HG03025 (cell line): ENCODE measurements around the gene FLOT1.
"Not testable (repeated sequence)": the region's sequence is repeated elsewhere in the genome, so short reads cannot be mapped to it uniquely, and the experiment has no call there.

ENCODE experiments used
- ATAC-seq: cut with Tn5 transposase; IDR thresholded peaks from one replicate; pipeline ENCODE4 v1.9.1; 2021; ENCODE audit warnings: mild to moderate bottlenecking, moderate library complexity; ENCODE audit not compliant: unreplicated experiment, low FRiP score

Gene FLOT1

DNA sequence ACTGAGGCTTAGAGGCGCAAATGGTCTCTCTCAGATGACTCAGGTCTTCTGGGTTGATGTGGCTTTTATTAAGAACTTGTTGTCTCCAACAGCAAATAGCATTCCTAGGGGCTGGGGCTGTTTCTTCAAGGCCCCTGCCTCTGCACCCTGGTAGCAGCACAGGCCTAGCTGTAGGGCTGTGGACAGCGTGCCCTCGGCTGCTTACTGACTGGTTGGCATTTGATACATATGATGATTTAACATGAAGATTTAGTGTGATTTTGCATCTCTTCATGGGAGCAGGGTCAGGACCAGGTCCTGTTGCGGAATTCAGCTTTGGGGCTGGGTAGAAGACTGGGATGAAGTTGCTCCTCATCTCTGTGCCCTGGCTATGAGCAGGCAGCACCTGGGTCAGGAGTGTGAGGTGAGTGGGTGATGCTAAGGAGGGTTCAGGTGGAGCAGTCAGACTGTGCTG lies 26.2 kb upstream of the FLOT1 start:
- ATAC-seq: no peak

DNA sequence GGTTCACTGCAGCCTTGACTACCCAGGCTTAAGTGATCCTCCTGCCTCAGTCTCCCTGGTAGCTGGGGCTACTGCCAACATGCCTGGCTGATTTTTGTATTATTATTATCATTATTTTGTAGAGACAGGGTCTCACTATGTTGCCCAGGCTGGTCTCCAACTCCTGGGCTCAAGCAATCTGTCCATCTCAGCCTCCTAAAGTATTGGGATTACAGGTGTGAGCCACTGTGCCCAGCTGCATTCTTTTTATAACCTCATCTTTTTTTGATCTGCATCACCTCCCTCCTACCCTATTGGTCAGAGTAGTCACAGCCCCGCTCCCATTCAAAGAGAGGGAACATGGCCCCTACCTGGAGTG lies 25.4 kb upstream of the FLOT1 start:
- ATAC-seq: no peak

DNA sequence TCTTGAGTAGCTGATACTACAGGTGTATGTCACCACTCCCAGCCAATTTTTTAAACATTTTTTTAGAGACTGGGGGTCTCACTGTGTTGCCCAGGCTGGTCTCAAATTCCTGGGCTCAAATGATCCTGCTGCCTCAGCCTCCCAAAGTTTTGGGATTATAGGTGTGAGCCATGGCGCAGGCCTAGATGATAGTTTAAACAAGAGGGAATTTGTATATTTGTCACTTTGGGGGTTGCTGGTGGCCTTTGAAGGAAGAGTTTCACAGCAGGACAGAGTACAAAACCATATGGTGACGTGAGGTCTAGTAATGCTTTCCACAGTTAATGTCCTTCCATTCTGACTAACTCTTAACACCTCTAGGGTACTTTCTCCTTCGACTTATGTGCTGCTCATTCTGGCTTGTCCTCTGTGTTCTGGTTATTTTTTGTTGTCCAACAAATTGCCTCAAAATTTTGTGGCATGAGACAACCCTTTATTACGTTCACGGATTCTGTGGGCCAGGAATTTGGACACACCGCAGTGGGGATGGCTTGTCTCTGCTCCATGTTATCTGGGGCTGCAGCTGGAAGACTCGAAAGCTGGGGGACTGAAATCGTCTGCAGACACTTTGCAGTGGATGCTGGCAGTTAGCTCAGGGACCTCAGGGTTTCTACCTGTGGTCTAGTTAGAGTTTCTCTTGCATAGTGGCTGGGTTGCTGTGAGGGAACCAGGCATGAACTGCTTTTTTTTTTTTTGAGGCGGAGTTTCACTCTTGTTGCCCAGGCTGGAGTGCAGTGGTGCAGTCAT lies 24.9 kb upstream of the FLOT1 start:
- no peak for ATAC-seq

DNA sequence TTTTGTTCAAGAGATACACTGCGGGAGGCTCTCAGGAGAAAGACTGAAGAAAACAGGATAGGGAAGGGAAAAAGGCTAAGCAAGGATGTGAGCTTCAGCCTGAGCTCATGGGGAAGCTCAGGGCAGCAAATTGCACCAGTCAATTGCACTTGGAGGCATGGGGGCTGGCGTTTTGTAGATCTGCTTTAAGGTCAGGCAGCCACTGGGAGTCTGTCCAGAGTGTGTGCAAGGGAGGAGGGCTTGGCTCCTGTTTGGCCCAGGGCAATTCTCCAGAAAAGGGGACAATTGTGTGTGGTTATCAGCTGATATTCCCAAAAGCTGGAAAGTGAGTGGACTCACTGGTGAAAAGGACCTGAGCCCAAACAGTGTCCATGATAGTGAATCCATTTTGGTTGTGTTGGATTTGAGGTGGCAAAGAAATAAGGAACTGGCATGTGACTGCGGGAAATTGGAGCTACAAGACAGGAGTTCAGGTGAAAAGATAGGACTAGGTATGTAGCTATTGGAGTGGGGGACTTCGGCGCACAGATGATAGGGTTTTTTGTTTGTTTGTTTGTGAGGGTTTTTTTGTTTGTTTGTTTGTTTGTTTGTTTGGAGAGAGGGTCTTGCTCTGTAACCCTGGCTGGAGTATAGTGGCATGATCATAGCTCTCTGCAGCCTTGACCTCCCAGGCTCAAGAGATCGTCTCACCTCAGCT lies 24.1 kb upstream of the FLOT1 start:
- no peak for ATAC-seq

DNA sequence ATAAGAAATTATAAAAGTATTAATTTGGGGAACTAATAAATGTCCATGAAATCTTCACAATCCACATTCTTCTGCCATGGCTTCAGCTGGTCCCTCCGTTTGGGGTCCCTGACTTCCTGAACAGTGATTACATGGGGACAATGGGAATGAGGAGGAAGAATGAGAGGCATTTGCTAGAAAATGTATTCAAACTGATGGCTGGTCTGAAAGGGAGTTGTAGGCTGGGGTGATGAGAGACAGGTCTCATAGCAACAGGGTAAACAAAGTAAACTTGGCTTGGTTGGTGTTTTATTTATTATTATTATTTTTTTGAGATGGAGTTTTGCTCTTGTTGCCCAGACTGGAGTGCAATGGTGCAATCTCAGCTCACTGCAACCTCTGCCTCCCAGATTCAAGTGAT lies 23.0 kb upstream of the FLOT1 start:
- not testable (repeated sequence) for ATAC-seq

DNA sequence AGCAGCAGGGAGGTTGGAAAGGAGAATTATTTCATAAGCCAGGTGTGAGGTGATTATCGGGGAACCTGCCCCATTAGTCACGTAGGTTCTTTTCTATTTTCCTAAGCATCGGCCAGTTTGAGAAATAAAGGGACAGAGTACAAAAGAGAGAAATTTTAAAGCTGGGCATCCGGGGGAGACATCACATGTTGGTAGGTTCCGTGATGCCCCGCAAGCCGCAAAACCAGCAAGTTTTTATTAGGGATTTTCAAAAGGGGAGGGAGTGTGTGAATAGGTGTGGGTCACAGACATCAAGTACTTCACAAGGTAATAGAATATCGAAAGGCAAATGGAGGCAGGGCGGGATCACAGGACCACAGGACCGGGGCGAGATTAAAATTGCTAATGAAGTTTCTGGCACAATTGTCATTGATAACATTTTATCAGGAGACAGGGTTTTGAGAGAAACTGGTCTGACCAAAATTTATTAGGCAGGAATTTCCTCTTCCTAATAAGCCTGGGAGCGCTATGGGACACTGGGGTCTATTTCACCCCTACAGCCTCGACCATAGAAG lies 22.1 kb upstream of the FLOT1 start:
- ATAC-seq: not testable (repeated sequence)

DNA sequence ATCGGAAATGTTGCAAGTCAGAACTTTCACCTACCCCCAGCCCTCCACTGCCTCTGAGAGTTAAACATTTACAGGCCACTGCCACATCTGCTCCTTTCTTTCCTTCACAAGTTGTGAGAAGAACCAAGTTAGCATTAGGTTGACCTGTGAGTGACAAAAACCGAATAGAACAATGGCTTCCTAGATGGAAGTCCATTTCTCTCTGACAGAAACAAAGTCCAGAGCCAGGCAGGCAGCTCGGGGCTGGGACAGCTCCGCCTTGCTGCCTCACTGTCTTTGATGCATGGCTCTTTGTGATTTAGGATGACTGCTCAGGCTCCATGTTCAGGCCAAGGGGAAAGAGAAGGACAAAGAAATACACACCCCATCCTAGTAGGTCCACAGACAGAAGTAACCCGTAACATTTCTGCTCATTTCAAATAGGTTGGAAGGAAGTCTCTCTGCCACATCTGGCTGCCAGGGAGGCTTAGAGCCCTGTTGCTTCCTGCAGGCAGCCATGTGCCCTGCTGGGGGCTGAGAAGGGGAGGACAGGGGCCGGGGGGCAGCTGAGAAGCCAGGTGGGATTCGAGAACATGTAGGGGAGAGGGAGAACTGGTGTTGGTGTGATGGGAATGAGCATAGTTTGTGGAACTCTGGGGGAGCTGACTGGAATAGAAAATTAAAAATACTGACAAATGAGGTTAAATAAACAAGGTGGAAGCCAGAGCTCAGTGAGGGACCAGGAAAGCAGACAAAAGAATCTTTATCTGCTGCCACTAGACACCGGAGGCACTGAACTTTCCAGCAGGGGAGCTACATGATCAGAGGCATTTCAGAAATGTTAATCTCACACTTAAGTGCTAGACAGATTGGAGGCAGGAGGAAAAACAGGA lies 21.4 kb upstream of the FLOT1 start:
- ATAC-seq: no peak

DNA sequence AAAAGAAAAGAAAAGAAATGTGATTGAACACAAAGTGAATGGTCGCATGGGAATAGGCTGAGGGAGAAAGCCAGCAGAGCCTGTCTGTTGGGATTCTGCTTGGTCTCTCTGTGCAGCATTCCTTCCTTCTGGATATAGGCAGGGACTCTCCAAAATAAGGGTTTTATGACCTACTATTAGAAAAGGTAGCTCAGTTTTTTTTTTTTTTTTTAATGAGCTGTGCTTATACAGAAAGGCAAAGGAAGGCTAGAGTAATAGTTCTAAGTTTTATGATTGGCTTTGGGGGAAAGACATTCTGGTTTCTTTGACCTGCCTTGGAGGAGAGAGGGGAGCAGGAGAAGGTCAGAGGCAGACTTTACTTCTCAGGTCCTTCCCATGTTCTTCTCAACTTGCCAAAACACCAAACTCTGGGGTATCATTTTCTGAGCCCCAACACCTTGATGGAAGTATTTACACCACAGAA lies 20.7 kb upstream of the FLOT1 start:
- no peak for ATAC-seq

DNA sequence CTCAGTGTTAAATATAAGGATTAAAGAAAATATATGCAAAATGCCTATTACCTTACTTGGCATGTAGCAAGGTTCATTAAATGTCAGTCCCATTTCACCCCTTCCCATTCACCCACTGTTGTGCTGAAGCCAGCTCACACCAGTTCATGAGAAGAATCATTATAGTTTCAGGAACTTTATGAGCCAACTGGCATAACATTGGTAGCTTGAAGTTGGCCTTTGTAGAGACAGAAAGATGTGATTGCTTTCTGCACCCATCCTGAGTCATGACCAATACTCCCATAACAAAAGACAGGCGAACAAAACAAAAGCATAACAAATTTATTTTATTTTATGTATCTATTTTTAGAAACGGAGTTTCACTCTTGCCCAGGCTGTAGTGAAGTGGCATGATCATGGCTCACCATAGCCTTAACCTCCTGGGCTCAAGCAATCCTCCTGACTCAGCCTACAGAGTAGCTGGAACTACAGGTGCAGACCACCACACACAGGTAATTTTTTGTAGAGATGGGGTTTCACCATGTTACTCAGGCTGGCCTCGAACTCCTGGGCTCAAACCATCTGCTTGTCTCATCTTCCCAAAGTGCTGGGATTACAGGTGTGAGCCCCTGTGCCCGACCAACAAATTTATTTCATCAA lies 19.4 kb upstream of the FLOT1 start:
- no peak for ATAC-seq

DNA sequence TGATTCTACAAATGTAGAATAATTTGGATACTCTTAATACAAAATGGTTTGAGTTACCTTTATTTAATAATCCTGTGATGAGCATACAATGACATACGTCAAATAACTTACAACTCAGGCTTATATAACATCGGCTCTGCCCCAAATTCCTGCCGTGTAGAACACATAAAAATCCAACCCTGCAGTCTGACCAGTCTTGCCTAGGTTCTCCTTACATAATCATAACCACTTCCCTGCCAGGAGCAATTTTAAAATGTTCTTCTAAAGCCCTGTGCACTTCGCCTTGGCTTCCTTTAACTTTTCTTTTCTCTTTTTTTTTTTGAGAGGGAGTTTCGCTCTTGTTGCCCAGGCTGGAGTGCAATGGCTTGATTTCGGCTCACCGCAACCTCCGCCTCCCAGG lies 18.1 kb upstream of the FLOT1 start:
- no peak for ATAC-seq

DNA sequence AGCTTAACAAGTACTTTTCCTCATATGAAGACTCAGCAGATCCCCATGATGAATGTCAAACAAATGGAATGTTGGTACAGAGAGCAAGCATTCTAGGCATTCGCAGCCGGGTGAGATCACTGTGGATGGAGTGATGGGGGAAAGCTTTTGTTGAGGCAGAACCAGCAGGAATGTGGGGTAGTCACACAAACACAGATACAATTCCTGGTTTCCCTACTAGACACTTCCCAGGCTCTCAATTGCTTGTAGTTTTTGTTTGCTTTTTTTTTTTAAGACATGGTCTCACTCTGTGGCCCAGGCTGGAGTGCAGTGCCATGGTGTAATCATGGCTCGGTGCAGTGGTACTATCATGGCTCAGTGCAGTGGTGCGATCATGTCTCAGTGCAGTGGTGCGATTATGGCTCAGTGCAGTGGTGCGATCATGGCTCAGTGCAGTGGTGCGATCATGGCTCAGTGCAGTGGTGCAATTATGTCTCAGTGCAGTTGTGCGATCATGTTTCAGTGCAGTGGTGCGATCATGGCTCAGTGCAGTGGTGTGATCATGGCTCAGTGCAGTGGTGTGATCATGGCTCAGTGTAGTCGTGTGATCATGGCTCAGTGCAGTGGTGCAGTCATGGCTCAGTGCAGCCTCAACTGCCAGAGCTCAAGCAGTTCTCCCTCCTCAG lies 17.2 kb upstream of the FLOT1 start:
- no peak for ATAC-seq

DNA sequence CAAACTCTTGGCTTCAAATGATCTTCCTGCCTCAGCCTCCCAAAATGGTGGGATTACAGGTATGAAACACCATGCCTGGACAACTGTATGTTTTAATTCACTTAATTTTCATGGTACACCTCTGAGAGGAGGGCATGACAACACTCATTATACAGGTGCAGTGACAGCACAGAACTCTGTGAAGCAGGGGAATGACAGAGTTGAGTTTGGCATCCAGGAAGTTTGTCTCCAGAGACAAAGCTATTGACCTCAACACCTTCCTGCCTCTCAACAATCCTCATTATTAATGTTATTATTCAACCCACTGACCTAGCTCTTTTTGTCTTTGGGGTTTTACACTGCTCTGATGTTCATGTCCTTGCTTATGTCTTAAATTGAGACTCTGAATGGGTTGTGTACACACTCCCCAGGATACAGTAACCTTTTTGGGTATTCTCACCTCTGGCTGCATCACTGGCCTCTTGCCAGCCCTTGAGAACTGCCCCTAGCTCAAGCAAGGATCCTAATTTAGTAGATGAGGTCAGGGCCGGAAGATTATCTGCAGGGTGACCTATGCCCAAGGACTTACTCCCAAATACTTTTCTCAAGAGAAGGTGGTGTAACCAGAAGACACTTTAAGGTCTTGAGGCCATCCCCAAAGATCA lies 14.9 kb upstream of the FLOT1 start:
- ATAC-seq: no peak

DNA sequence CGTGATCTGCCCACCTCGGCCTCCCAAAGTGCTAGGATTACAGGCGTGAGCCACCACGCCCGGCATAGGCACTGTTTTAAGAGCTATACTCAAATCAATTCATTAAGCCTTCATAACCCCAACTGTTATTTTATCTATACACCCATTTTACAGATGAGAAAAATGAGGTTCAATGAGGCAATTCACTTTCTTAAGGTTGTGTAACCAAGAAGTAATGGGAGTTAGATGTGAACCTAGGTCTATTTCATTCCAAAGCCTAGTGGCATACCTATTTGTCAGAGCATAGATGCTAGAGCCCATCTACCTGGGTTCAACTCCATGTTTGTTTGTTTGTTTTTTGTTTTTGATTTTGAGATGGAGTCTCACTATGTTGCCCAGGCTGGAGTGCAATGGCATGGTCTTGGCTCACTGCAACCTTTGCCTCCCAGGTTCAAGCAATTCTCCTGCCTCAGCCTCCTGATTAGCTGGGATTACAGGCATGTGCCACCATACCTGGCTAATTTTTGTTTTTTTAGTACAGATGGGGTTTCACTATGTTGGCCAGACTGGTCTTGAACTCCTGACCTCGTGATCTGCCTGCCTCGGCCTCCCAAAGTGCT lies 14.0 kb upstream of the FLOT1 start:
- not testable (repeated sequence) for ATAC-seq

DNA sequence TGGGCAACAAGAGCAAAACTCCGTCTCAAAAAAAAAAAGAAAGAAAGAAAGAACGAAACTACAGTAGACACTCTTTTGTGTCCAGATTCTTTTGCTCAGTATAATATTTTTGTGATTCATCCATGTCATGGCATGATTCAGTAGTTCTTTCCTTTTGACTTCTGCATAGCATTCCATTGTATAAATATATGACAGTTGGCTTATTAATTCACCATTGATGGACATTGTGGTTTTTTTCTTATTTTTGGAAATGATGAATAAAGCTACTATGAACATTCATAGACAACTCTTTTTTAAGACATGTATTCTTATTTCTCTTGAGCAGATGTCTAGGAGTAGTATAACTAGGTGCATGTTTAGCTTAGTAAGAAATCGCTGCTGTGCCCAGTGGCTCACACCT lies 12.1 kb upstream of the FLOT1 start:
- no peak for ATAC-seq

DNA sequence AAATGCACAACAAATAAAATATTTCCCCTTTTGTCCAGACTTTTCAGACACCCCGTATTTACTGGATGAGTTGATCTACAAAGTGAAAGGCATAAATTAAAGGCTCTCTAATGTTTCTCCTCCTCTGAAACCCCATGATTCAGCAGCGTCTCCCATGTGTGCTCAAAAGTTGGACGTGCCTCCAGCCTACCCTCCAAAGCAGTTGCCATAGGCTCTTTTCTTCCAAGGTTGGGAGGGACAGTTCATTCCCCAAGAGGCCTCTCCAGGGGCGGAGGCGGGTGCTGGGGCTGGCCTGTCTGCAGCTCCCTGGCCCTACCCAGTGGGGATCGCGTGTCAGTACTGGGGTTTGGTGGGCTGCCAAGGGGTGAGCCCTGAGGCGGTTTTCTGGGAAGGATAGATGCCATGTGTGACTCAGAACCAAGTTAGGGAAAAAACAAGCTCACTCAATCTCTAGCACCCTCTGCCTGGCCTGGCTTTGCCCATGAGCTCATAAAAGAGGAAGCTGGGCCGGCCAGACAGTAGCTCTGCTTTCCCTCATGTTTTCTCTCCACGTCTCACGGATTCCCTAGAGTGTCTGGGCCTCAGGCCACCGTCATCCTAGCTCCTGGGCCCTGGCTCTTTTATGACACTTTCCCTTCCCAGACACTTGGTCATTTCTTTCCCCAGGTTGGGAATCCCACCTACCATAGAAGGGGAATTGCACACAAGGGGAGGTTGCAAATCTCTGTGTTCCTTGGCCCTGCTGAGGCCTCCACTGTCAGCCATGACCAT lies 9.9 kb upstream of the FLOT1 start:
- ATAC-seq: no peak

DNA sequence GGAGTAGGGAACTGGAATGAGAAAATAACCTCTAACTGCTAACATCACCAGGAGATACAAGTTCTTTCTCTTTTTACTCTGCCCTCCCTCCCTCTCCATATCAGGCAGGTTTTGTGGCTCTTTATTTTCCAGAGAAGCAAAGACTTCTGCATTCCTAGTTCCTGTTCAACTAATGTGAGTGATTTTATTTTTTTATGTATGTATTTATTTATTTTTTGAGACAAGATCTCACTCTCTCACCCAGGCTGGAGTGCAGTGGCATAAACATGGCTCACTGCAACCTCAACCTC lies 7.8 kb upstream of the FLOT1 start:
- no peak for ATAC-seq

DNA sequence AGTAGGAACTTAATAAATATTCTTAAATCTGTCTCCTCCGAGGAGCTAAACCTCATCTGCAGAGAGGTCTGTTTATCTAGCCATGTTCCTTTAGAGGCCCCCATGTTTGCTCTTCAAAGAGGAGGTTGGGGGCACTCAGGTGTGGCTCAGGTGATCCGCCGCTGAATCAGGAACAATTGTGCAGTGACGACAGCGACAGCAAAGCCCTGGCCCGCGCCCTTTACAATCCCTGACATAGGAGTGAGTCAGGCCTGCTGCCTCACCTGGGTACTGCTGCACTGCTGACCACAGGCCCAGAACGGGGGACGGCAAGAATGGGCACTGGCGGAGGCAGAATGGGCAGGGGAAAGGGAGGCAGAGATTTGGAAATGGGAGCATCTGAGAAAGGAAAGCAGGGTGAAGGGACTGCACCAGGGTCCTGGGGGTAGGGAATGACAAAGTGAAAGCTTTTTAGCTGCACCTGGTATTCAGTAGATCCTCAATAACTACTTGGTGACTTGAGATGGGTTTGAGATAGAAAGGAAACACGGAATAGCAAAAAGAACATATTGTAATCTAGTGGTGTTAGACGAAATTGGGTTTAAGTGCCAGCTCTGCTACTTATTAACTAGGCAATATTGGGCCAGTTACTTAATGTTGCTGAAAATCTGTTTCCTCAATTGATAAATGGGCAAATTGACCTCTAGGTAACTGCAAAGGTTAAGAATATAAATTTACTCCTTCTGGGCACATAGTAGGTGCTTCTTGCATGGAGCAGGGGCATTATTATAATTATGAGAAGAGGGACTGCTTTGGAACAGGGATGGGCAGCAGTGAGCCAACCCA lies 7.3 kb upstream of the FLOT1 start:
- no peak for ATAC-seq
